Stimulated activated naive CD4-positive, alpha-beta T cell treated with Interleukin-2 at 50 U/mL for 16 hours (primary cell): Measurements from ENCODE around the gene ETNK2.
"Not testable (repeated sequence)": the region's sequence is repeated elsewhere in the genome, so short reads cannot be mapped to it uniquely, and the experiment has no call there.

ENCODE experiments used
- DNase-seq: peaks from one replicate; lab custom pipeline; 2025; lab: John Stamatoyannopoulos, UW

ETNK2 gene

GRCh38 chr1:204098683-204099082 lies 53.2 kb downstream of the ETNK2 start:
- DNase-seq = no peak

- no peak for DNase-seq
These were observed 54.9 kb downstream of the ETNK2 start for GRCh38 chr1:204096931-204097330.

- no peak for DNase-seq
These were observed 56.8 kb downstream of the ETNK2 start for GRCh38 chr1:204094856-204095634.

- no peak for DNase-seq
These were observed 57.5 kb downstream of the ETNK2 start for GRCh38 chr1:204094313-204094729.

GRCh38 chr1:204093781-204094180 lies 58.1 kb downstream of the ETNK2 start:
- no peak for DNase-seq

GRCh38 chr1:204093421-204093717 lies 58.5 kb downstream of the ETNK2 start:
- DNase-seq = no peak

GRCh38 chr1:204092632-204093420 lies 59.0 kb downstream of the ETNK2 start:
- DNase-seq = no peak

- no peak for DNase-seq
These were observed 60.0 kb downstream of the ETNK2 start for GRCh38 chr1:204091787-204092312.

GRCh38 chr1:204091066-204091465 lies 60.8 kb downstream of the ETNK2 start:
- DNase-seq = no peak

GRCh38 chr1:204090132-204090531 lies 61.7 kb downstream of the ETNK2 start:
- not testable (repeated sequence) for DNase-seq

- DNase-seq = no peak
These were observed 62.6 kb downstream of the ETNK2 start for GRCh38 chr1:204089044-204089751.

- no peak for DNase-seq
These were observed 63.2 kb downstream of the ETNK2 start for GRCh38 chr1:204088596-204088995.

- no peak for DNase-seq
These were observed 63.8 kb downstream of the ETNK2 start for GRCh38 chr1:204087893-204088528.

- no peak for DNase-seq
These were observed 64.5 kb downstream of the ETNK2 start for GRCh38 chr1:204087181-204087892.

GRCh38 chr1:204085876-204086275 lies 66.0 kb downstream of the ETNK2 start:
- no peak for DNase-seq

GRCh38 chr1:204084247-204084772 lies 67.5 kb downstream of the ETNK2 start:
- DNase-seq = no peak

- no peak for DNase-seq
These were observed 68.4 kb downstream of the ETNK2 start for GRCh38 chr1:204083491-204083890.

GRCh38 chr1:204081791-204082513 lies 69.9 kb downstream of the ETNK2 start:
- DNase-seq = no peak

GRCh38 chr1:204081164-204081790 lies 70.6 kb downstream of the ETNK2 start:
- no peak for DNase-seq
